ENCODE results near the gene PLA2G4F.
A peak's percentile ranks its signal among the peaks of the same experiment; 100 is the strongest.

DNA sequence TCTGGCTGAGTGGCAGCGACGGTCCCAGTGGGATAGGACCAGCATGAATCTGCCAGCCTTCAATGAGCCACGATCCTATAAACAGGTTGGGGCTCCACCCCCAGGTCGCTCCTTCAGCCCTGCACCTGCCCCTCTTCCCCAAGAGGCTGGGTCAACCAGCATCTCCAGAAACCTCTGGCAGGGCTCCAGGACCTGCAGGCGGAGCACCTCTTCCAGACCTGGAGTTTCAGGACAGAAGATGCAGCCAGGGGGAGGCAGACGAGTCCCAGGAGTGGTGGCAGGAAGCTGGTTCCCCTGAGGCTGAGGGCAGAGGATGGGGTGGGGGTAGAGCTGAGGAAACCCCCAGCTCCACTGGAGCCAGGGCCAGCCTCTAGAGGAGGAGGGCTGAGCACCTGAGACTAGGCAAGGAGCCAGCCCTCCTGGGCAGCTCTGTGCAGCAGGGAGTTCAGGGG lies 61.9 kb downstream of the PLA2G4F start, which contains the start of gene PLA2G4D:
- no peak for TF ChIP-seq YY1 (IDR thresholded peaks at IDR 0.05; ENCODE audit: extremely low read depth, insufficient replicate concordance, low read depth, low read length)
- TF ChIP-seq, protein P1, sequence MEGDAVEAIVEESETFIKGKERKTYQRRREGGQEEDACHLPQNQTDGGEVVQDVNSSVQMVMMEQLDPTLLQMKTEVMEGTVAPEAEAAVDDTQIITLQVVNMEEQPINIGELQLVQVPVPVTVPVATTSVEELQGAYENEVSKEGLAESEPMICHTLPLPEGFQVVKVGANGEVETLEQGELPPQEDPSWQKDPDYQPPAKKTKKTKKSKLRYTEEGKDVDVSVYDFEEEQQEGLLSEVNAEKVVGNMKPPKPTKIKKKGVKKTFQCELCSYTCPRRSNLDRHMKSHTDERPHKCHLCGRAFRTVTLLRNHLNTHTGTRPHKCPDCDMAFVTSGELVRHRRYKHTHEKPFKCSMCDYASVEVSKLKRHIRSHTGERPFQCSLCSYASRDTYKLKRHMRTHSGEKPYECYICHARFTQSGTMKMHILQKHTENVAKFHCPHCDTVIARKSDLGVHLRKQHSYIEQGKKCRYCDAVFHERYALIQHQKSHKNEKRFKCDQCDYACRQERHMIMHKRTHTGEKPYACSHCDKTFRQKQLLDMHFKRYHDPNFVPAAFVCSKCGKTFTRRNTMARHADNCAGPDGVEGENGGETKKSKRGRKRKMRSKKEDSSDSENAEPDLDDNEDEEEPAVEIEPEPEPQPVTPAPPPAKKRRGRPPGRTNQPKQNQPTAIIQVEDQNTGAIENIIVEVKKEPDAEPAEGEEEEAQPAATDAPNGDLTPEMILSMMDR (IDR thresholded peaks at IDR 0.05 in 2 of 3, conservative IDR thresholded peaks at IDR 0.05 in 1 of 3; ENCODE audit: borderline replicate concordance in 1 of 3, insufficient read depth in 1 of 3, low read depth in 2 of 3, low read length in 2 of 3), result peak in 2 of 3 experiments; percentile 25 to 45; a peak in 2 of 6 replicates
- no peak for TF ChIP-seq POLR2AphosphoS5 (IDR thresholded peaks at IDR 0.05; ENCODE audit: low read depth, low read length)
- TF ChIP-seq EZH2 (IDR thresholded peaks at IDR 0.05), result no peak
- TF ChIP-seq EZH2phosphoT487 (IDR thresholded peaks at IDR 0.05; ENCODE audit: borderline replicate concordance), result no peak
- TF ChIP-seq CEBPB (IDR thresholded peaks at IDR 0.05; ENCODE audit: low read depth), result no peak
- TF ChIP-seq, protein P2, sequence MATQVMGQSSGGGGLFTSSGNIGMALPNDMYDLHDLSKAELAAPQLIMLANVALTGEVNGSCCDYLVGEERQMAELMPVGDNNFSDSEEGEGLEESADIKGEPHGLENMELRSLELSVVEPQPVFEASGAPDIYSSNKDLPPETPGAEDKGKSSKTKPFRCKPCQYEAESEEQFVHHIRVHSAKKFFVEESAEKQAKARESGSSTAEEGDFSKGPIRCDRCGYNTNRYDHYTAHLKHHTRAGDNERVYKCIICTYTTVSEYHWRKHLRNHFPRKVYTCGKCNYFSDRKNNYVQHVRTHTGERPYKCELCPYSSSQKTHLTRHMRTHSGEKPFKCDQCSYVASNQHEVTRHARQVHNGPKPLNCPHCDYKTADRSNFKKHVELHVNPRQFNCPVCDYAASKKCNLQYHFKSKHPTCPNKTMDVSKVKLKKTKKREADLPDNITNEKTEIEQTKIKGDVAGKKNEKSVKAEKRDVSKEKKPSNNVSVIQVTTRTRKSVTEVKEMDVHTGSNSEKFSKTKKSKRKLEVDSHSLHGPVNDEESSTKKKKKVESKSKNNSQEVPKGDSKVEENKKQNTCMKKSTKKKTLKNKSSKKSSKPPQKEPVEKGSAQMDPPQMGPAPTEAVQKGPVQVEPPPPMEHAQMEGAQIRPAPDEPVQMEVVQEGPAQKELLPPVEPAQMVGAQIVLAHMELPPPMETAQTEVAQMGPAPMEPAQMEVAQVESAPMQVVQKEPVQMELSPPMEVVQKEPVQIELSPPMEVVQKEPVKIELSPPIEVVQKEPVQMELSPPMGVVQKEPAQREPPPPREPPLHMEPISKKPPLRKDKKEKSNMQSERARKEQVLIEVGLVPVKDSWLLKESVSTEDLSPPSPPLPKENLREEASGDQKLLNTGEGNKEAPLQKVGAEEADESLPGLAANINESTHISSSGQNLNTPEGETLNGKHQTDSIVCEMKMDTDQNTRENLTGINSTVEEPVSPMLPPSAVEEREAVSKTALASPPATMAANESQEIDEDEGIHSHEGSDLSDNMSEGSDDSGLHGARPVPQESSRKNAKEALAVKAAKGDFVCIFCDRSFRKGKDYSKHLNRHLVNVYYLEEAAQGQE (IDR thresholded peaks at IDR 0.05; ENCODE audit: low read depth), result no peak
- TF ChIP-seq, protein P3, sequence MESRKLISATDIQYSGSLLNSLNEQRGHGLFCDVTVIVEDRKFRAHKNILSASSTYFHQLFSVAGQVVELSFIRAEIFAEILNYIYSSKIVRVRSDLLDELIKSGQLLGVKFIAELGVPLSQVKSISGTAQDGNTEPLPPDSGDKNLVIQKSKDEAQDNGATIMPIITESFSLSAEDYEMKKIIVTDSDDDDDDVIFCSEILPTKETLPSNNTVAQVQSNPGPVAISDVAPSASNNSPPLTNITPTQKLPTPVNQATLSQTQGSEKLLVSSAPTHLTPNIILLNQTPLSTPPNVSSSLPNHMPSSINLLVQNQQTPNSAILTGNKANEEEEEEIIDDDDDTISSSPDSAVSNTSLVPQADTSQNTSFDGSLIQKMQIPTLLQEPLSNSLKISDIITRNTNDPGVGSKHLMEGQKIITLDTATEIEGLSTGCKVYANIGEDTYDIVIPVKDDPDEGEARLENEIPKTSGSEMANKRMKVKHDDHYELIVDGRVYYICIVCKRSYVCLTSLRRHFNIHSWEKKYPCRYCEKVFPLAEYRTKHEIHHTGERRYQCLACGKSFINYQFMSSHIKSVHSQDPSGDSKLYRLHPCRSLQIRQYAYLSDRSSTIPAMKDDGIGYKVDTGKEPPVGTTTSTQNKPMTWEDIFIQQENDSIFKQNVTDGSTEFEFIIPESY (IDR thresholded peaks at IDR 0.05; ENCODE audit: extremely low read depth, insufficient replicate concordance, low read length), result no peak
- no peak for TF ChIP-seq RAD21 (IDR thresholded peaks at IDR 0.05; ENCODE audit: low read depth)
- TF ChIP-seq ZNF274 (IDR thresholded peaks at IDR 0.05; ENCODE audit: low read depth, low read length), result no peak

Measured in HCT116 (cell line).